ENCODE results near the gene ZNF217.

DNA sequence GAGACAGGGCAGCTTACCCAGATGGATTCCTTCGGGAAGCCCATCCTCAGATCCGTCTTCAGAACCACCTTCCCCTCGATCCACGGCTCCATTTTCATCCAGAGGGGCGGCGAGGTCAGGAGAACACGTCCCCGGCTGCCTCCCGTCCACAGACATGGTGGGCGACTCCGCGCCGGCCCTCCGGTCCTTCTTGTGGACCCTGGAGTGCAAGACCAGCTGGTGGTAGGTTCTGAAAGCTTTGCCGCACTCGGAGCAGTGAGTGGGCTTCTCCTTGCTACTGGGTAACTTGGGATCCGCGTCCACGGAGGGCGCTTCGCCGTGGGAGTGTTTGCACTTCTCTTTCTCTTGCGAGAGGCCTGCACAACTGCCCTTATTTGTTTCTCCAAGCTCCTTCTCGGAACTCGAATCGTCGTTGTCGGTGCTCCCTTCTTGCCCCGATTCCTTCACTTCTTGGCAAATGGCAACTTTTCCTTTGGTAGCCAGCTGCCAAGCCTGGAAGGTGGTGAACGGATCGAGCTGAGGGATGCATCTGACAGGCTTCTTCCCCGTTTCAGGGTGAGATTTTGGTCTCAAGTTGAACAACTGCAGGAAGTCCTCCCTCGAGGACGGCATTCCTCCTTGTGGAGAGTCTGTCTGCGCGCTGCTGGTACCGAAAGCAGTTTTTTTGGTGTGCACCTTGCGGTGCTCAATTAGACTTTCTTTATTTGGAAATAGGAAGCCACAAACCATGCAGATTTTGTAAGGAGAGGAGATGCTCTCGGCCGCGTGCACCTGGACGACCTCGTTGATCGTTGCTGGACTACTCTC, 12.0 kb downstream of the ZNF217 start:
- TF ChIP-seq, protein P1, sequence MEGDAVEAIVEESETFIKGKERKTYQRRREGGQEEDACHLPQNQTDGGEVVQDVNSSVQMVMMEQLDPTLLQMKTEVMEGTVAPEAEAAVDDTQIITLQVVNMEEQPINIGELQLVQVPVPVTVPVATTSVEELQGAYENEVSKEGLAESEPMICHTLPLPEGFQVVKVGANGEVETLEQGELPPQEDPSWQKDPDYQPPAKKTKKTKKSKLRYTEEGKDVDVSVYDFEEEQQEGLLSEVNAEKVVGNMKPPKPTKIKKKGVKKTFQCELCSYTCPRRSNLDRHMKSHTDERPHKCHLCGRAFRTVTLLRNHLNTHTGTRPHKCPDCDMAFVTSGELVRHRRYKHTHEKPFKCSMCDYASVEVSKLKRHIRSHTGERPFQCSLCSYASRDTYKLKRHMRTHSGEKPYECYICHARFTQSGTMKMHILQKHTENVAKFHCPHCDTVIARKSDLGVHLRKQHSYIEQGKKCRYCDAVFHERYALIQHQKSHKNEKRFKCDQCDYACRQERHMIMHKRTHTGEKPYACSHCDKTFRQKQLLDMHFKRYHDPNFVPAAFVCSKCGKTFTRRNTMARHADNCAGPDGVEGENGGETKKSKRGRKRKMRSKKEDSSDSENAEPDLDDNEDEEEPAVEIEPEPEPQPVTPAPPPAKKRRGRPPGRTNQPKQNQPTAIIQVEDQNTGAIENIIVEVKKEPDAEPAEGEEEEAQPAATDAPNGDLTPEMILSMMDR (IDR thresholded peaks at IDR 0.05), result no peak
- TF ChIP-seq POLR2A (IDR thresholded peaks at IDR 0.05), result no peak
